Epithelial cell of esophagus (primary cell): ENCODE results near the gene TANC1.

Experiments
- DNase-seq: peaks from one replicate; pipeline ENCODE4 v3.0.0; 2010; ENCODE audit warnings: low read depth
- H3K4me3 ChIP-seq: 2 replicates; pipeline ENCODE4 v1.5.1; 2011; ENCODE audit warnings: mild to moderate bottlenecking, low read length, control low read depth
- CTCF ChIP-seq: IDR thresholded peaks from 2 replicates; pipeline ENCODE4 v1.5.1; 2011; ENCODE audit warnings: low read depth, mild to moderate bottlenecking, low read length, control low read depth, inconsistent platforms; ENCODE audit not compliant: insufficient read depth; ENCODE audit errors: missing control alignments

Gene TANC1

GRCh38 chr2:159052157-159052601 lies 83.7 kb downstream of the TANC1 start:
- H3K4me3 ChIP-seq: no peak overlapping the region
- DNase-seq: no peak
- TF ChIP-seq CTCF: no peak

GRCh38 chr2:159053161-159054031 lies 85.0 kb downstream of the TANC1 start:
- DNase-seq: no peak
- no peak overlapping the region for H3K4me3 ChIP-seq
- TF ChIP-seq CTCF: no peak

DNA sequence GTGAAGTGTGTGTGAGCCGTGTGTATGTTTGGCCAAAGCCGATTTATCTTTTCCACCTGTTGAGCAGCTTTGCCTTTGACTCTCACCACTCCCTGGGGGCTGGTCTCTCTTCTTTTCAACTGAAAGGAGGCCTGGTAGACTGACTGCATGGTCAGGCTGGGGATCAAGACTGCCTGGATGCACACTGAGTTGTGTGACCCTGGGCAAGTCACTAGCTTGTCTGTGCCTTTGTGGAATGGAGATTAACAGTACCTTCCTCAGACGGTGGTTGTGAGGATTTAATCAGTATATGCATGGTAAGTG lies 85.5 kb downstream of the TANC1 start:
- DNase-seq: no peak
- H3K4me3 ChIP-seq: no peak overlapping the region
- no peak for TF ChIP-seq CTCF

- TF ChIP-seq CTCF: no peak
- DNase-seq: no peak
- no peak overlapping the region for H3K4me3 ChIP-seq
These were observed 86.5 kb downstream of the TANC1 start for GRCh38 chr2:159054985-159055384.

DNA sequence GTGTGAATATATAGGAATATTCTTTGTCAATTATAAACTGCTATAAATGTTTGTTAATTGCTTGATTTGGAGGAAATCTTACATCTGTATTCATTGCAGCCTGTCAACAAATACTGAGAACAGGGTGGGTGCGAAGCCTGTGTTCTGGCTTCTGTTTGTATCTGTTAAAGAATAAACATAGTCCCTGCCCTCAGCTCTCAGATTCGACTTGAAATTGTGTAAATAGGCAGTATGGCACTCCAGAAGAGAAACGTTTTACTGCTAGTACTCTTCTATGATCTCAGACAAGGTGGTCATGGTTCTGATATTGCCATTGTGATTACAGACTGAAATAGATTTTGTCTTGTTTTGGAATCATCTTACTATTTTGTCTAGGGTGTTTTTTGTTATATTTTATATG lies 92.1 kb downstream of the TANC1 start:
- H3K4me3 ChIP-seq: no peak overlapping the region
- no peak for DNase-seq
- no peak for TF ChIP-seq CTCF

- H3K4me3 ChIP-seq: no peak overlapping the region
- TF ChIP-seq CTCF: no peak
- DNase-seq: no peak
These were observed 95.2 kb downstream of the TANC1 start for GRCh38 chr2:159063677-159064076.
